ENCODE data around the gene TNFSF10. TPM values are rescaled to one million over a fixed set of nuclear protein-coding genes. Genes with fewer than 3 reads are reported as not detected.

Gene TNFSF10
- total RNA-seq, 2 experiments from 2014 or later, result 52.4 to 55.2 TPM

- DNase-seq, result no peak
These were observed 57.9 kb downstream of the TNFSF10 start for GRCh38 chr3:172465281-172465680.

GRCh38 chr3:172464306-172464705 lies 58.9 kb downstream of the TNFSF10 start:
- Mint-ChIP-seq H3K4me3 (no peak overlapping the region), H3K9me3 (no peaks in the 10 kb centered on the region), H3K4me1 (peaks cover 6% of the 10 kb centered on the region), H3K27me3 (peaks cover 13% of the 10 kb centered on the region), H3K36me3 (peaks cover 1% of the 10 kb centered on the region), H3K27ac (no peak overlapping the region)
- no peak for DNase-seq

More at GRCh38 chr3:172465281-172465680, 57.9 kb downstream of the TNFSF10 start:
- Mint-ChIP-seq H3K4me1 (peaks cover 6% of the 10 kb centered on the region), H3K9me3 (no peaks in the 10 kb centered on the region), H3K27ac (no peak overlapping the region), H3K36me3 (peaks cover 1% of the 10 kb centered on the region), H3K4me3 (no peak overlapping the region), H3K27me3 (peaks cover 13% of the 10 kb centered on the region)

GRCh38 chr3:172461530-172462138 lies 61.6 kb downstream of the TNFSF10 start:
- Mint-ChIP-seq H3K4me1 (no peaks in the 10 kb centered on the region), H3K27ac (no peak overlapping the region), H3K9me3 (no peaks in the 10 kb centered on the region), H3K27me3 (peaks cover 2% of the 10 kb centered on the region), H3K36me3 (peaks cover under 1% of the 10 kb centered on the region), H3K4me3 (no peak overlapping the region)
- DNase-seq, result no peak

- Mint-ChIP-seq H3K36me3 (no peaks in the 10 kb centered on the region), H3K4me3 (no peak overlapping the region)
- no peak for DNase-seq
These were observed 66.8 kb downstream of the TNFSF10 start for GRCh38 chr3:172456404-172456803.

More at GRCh38 chr3:172456404-172456803, 66.8 kb downstream of the TNFSF10 start:
- Mint-ChIP-seq H3K27ac (no peak overlapping the region), H3K9me3 (no peaks in the 10 kb centered on the region), H3K27me3 (peaks cover 23% of the 10 kb centered on the region), H3K4me1 (no peaks in the 10 kb centered on the region)

Other genes starting within 250 kb of the TNFSF10 start
- gene GHSR, start 75.0 kb downstream of the TNFSF10 start, total RNA-seq, result not detected
- gene NCEH1, start 187.6 kb upstream of the TNFSF10 start, total RNA-seq, result 1 to 10 TPM; 6.4 to 6.7 TPM
- gene ECT2, start 227.3 kb upstream of the TNFSF10 start, total RNA-seq, result 10 to 100 TPM; 34.2 to 38.4 TPM